Omental fat pad (tissue), 4 donors: ENCODE data around the gene ARID2. TPM values are rescaled to one million over a fixed set of nuclear protein-coding genes. Genes with fewer than 3 reads are reported as not detected.

Experiments
- ATAC-seq: fragments of 150-250 bp; one replicate; pipeline ENCODE4 v1.9.1; 2016; ENCODE audit warnings: mild to moderate bottlenecking, moderate library complexity; ENCODE audit not compliant: low FRiP score
- DNase-seq: peaks from one replicate; pipeline ENCODE4 v3.0.0-alpha.2; 2019; ENCODE audit warnings: low spot score
- CTCF ChIP-seq, 3 donors: fragments of 450-650 bp; IDR thresholded peaks; one replicate each; pipeline ENCODE4 v1.5.1; 2016 to 2017; ENCODE audit warnings: antibody characterized with exemption in 3 of 3, mild to moderate bottlenecking in 3 of 3, moderate library complexity in 2 of 3
- total RNA-seq, 4 donors: library from RNA; depleted of rRNA; stranded (reverse); fragments of >200 nt; gene quantifications; one replicate each; pipeline ENCODE4 v1.1.0, GENCODE V29; 2016

The ARID2 gene
- total RNA-seq, 4 donors from 2014 or later, result 18.5 to 40.7 (median 27.3) TPM

GRCh38 chr12:45928309-45928708, 198.8 kb downstream of the ARID2 start:
- TF ChIP-seq CTCF (IDR thresholded peaks at IDR 0.05), result no peak
- no peak for DNase-seq
- ATAC-seq, result no peak

- TF ChIP-seq CTCF (IDR thresholded peaks at IDR 0.05), result no peak
- no peak for ATAC-seq
- no peak for DNase-seq
Measured at GRCh38 chr12:45930369-45930768, 200.9 kb downstream of the ARID2 start.

GRCh38 chr12:45933504-45933903, 204.0 kb downstream of the ARID2 start:
- ATAC-seq (no peak), DNase-seq (no peak)
- TF ChIP-seq CTCF (IDR thresholded peaks at IDR 0.05), result no peak

- TF ChIP-seq CTCF (IDR thresholded peaks at IDR 0.05), result no peak
- DNase-seq (no peak), ATAC-seq (no peak)
Measured at GRCh38 chr12:45934956-45935355, 205.4 kb downstream of the ARID2 start.

GRCh38 chr12:45938566-45938965, 209.1 kb downstream of the ARID2 start:
- no peak for ATAC-seq
- DNase-seq, result no peak
- no peak for TF ChIP-seq CTCF (IDR thresholded peaks at IDR 0.05)

- ATAC-seq (no peak), DNase-seq (no peak)
- no peak for TF ChIP-seq CTCF (IDR thresholded peaks at IDR 0.05)
Measured at GRCh38 chr12:45939759-45940158, 210.3 kb downstream of the ARID2 start.

GRCh38 chr12:45944771-45945170, 215.3 kb downstream of the ARID2 start:
- no peak for ATAC-seq
- DNase-seq, result no peak
- no peak for TF ChIP-seq CTCF (IDR thresholded peaks at IDR 0.05)
